GM21786 (cell line): ENCODE results near the gene ZNF620.
A peak's percentile ranks its signal among the peaks of the same experiment; 100 is the strongest.
"Not testable (repeated sequence)": the region's sequence is repeated elsewhere in the genome, so short reads cannot be mapped to it uniquely, and the experiment has no call there.

Experiments used
- ATAC-seq: cut with Tn5 transposase; IDR thresholded peaks from one replicate; pipeline ENCODE4 v1.9.1; 2021; ENCODE audit not compliant: unreplicated experiment

ZNF620 gene

DNA sequence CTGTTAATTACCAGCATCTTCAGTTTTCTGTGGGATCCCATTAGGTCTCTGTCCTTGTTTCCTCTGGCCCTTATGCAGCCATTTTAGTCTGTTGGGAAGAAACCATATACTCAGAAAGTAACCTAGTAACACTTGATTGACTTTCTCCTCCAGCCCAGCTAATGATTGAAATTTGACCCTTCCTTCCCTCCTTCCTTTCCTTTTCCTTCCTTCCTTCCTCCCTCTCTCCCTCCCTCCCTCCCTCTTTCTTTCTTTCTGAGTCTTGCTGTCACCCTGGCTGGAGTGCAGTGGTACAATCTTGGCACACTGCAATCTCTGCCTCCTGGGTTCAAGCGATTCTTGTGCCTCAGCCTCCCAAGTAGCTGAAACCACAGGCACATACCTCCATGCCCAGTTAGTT is 5.9 kb upstream of the ZNF620 start:
- ATAC-seq = no peak

DNA sequence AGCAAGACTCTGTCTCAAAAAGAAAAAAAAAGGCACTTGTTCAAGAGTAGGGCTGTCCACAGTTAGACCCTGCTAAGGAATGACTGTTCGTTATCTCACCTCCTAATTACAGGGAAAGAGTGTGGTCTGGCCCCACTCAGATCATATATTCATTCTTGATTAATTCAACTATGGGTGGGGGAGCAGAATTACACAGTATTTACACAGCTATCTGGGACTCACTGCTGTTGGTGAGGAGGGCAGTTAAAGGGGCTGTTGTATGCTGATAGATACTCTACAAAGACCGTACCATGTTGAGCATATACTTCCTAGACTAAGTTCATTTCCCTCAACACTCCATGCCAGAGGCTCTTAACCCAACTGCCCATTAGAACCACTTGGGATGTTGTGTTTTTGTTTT is 3.8 kb upstream of the ZNF620 start:
- no peak for ATAC-seq

DNA sequence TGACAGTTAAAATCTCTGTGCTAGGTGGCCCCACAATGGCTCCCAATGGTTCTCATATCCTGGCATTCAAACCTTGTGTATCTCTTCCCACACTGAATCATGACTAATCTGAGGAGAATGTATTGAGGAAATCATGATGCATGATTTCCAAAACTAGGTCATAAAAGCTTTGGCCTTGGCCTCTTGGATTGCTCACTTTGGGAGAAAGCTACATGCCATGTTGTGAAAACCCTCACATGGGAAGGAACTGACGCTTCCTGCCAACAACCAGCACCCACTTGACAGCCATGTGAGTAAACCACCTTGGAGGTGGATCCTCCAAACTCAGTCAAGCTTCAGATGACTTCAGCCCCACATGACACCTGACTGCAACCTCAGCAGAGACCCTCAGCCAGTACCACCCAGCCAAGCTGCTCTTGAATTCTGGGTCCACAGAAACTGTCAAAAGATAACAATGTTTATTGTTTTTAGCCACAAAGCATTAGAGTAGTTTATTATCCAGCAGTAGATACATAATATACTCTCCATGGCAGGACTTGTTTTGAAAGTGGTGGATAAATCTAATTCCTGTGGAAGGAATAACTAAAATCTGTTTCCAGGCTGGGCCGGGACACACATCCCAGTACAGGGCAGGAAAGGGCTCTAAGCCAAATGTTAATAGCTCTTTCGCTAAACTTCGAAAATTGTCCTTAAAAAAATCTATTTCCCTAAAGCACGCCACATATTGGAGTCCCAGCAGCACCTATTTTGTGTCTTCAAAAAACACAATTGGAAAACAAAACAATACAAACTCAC is 1.0 kb upstream of the ZNF620 start:
- no peak for ATAC-seq

DNA sequence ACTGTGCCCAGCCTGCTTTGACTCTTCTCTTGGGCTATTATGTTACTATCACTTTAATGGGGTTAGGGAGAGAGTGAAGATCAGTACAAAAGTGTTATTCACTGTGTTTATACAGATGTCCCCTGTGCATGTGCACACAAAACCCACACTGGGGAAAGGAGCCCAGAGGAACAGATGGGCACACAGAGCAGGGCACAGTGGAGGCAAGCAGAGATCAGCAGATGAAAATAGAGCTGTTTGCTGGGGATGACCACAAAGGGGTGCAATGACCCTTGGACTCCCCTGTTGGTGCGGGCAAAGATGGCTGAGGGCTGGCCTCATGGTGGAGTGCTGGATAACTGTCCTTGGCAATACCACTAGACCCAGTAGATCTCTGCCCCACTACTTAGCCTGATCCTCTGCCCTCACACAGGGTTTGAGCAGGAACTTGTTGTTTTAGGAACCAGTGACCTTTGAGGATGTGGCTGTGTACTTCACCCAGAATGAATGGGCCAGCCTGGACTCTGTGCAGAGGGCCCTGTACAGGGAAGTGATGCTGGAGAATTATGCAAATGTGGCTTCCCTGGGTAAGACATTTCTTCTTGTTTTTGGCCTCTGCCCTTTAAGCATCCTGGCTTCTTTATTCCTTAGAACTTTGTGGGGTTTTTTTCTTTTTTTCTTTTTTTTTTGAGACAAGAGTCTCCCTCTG is 5.3 kb downstream of the ZNF620 start:
- ATAC-seq = no peak

DNA sequence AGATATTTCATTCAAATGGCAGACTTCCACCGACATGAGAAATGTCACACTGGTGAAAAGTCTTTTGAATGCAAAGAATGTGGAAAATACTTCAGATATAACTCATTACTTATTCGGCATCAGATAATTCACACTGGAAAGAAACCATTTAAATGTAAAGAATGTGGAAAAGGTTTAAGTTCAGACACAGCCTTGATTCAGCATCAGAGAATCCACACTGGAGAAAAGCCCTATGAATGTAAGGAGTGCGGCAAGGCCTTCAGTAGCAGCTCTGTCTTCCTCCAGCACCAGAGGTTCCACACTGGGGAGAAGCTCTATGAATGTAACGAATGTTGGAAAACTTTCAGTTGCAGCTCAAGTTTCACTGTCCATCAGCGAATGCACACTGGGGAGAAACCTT is 10.4 kb downstream of the ZNF620 start:
- no peak for ATAC-seq

DNA sequence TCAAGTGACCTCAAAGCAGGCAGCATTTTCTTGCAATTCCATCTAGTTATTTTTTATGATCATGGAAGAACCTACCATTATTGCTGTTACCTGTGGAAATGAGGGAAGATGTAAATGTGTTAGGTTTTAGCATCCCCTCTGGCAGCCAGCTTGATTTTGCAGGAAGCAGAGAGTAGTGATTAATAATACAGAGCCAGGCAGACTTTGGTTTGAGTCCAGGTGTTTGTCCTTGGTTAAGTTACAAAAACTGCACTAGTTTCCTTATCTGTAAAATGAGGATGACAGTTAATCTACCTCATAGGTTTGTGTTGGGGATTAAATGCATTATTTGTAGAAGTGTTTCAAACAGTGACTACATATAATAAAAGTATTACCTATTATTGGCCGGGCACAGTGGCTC is 12.2 kb downstream of the ZNF620 start:
- ATAC-seq = no peak

DNA sequence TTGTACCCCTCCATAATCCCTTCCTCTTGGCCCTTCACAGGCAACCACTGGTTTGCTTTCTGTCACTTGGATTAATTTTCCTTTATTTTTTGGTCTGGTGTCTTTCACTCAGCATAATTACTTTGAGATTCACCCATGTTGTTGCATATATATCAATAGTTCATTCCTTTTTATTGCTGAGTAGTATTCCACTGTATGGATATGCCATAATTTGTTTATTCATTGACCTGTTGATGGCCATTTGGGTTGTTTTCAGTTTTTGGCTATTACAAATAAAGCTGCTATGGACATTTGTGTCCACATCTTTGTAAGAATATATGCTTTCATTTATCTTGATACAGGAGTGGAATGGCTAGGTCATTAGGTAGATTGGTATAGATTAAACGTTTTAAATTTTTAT is 13.0 kb downstream of the ZNF620 start:
- ATAC-seq = no peak

DNA sequence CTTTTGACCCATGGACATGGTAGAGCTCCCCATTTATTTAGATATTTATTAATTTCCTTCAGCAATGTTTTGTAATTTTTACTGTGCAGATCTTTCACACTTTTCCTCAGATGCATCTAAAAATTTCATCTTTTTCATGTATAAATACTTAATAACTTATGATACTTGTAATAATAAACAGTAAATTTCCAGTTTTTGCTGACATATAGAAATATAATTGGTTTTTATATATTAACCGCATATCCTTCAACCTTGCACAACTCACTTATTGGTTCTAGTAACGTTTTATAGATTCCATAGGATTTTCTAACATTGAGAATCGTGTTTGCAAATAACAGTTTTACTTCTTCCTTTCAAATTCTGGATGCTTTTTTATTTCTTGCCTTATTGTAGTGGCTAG is 15.4 kb downstream of the ZNF620 start:
- ATAC-seq = no peak

DNA sequence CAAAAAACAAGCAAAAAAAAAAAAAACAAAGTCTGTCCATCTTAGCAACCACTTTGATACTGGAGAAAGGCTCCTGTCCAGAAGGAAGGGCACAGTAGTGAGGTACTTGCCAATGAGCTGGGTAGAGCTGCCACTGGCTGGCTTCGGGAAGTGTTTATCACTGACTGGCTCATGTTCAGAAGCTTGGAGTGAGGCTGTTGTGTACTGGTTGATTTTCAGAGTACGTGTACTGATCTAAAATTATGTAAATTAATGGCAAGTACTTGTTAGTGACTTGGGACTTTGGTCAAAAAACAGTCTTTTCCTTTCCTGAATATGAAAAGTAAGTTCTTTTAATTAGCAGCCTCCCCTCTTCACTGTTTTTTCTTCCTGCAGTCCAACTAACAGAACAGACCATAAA is 17.9 kb downstream of the ZNF620 start:
- ATAC-seq = no peak

DNA sequence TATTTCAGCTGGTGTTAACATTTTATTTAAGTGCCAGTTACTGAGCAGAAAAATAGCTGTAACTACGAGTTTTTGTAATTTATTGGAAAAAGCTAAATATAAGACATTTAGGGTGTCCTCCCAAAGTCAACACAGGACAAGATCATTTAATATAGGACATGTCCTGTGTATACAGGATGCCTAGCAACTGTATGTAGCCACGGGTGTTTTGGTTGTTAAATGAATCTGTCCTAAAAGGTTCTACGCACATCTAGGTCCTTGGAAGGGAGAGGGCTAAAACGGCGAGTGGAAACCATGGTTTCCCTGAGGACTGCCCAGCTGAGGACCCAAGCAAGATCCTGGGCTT is 18.4 kb downstream of the ZNF620 start:
- ATAC-seq = peak; percentile 9

DNA sequence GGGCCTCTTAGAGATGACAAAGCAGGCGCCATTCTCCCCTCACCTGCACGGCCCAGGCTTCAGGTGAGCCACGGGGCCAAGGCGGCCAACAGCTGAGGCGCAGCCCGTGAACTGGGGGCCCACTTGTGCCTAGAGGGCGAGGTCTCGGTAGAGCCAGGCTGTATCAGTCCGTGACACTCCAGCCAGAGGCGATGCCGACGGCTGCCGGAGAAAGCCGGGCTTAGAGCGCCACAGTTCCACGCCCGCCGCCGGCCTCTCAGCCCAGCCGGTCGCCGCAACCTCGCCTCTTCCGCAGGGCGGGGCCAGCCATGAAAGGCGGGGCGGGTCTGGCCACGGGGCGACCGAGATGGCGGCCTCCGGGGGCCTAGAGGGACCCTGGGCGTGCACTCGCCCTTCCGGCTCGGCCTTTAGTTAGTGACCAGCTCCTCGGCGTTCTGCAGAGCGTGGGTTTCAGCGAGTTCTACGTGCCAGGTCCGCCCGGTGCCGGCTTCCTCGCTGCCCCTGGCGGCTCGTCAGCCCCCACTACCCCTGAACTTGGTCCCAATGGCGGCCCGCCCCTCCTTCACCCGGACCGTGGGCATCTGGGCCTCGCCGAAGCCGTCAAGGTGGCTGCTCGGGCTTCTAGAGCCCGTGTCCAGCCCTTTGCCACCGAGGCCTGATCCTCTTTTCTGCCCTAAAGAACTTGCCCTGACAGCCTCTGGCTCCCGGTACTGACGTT is 18.9 kb downstream of the ZNF620 start, which contains the start of gene ZNF621:
ZNF621 (plus strand) TSS at position 393 of the 718 bp plus-strand sequence. CDS start 881 bp downstream, outside the sequence.
- ATAC-seq = peak; percentile 96

DNA sequence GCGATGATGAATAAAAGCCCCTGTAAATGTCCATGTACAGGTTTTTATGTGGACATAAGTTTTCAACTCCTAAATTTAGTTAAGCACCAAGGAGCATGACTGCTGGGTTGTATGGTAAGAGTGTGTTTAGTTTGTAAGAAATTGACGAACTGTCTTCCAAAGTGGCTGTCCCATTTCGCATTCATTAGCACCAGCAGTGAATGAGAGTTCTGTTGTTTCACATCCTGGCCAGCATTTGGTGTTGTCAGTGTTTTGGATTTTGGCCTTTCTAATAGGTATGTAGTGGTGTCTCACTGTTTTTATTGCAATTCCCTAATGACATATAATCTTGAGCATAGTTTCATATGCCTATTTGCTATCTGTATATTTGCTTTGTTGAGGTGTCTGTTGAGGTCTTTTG is 22.6 kb downstream of the ZNF620 start:
- ATAC-seq = no peak

DNA sequence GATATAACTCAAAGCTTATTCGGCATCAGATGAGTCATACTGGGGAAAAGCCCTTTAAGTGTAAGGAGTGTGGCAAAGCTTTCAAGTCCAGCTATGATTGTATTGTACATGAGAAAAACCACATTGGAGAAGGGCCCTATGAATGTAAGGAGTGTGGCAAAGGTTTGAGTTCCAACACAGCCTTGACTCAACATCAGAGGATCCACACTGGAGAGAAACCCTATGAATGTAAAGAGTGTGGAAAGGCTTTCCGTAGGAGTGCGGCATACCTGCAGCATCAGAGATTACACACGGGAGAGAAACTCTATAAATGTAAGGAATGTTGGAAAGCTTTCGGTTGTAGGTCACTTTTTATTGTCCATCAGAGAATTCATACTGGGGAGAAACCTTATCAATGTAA is 26.4 kb downstream of the ZNF620 start:
- no peak for ATAC-seq

DNA sequence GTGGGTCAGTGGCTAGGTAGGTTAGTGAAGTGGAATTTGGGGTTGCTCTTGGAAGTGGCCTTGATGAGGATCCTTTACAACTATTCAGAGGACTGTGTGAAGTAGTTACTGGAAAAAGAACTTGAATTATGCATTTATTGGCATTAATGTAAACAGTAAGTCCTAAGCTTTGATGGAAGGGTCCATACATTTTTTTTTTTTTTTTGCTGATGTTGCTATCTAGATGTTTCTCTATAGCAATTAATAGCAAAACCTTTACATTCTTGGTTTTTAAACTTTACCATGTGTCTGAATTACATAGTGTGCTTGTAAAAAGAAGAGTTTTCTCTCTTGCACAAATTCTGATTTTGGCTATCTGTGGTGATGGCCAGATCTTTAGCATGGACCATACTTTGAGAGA is 28.4 kb downstream of the ZNF620 start:
- no peak for ATAC-seq

DNA sequence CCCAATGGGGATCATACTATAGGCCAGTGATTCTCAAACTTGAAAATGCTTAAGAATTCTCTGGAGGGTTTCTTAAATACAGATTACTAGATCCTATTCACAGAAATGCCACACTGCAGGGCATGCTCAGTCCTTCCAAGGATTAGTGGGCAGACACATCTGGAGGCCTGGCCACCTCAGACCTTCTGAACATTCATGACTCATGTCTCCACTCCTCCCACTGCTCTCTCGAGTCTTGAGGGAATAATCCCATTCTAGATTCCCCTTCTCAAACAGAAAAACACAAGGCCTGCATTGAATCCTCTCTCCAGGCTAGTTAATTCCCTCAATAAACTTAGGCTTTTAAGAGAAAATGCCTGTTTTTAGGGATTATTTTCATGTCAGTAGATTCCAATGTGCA is 41.0 kb downstream of the ZNF620 start:
- ATAC-seq = no peak

DNA sequence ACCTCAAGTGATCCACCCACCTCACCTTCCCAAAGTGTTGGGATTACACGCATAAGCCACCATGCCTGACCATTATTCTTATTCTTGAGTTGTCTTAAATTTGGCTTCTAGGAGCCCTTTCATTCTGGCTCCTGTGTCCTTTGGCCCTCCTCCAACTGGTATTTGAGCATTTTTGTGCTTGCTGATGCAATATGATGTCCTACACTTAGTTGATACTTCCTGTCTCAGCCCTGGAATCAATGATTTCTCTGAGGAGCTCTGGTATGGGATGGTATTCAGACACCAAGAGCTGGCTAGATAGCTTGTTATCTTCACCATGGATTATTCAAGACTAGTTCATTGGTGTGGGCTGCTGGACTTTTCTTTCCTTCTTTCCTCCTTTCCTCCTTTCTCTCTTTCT is 44.3 kb downstream of the ZNF620 start:
- ATAC-seq = no peak

DNA sequence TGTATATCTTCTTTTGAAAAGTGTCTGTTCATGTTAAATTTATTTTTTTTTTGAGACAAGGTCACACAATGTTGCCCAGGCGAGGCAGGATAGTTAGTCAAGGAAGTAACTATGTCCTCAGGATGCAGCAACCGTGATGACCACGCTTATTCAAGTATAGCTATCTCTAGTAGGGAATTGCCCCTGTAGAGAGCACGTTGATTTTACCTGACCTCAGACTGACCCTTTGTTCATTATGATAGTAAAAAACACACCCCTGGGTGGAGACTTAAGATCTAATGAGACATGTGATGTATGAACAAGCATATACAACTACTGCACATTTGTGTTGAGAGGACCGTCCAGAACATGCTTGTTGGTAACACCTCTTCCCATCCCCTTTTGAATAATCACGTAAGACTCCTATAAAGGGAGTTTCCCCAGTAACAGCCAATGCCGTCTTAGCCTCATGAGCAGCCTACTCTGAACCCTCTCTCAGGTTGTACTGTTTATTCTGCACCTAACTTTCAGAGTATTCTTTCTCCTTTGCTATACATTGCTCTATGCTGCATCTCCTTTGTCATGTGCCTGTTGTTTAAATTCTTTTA is 51.8 kb downstream of the ZNF620 start:
- no peak for ATAC-seq

DNA sequence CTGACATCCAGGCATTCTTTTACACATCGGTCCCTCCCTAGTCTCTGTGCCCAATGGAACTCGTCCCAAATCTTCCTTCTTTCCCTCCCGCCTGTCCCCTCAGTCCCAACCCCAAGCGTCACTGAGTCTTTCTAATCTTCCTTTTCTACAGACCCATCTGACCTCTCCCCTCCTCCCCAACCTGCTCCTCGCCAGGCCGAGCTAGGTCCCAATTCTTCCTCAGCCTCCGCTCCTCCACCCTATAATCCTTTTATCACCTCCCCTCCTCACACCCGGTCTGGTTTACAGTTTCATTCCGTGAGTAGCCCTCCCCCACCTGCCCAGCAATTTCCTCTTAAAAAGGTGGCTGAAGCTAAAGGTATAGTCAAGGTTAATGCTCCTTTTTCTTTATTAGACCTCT is 56.6 kb downstream of the ZNF620 start:
- ATAC-seq = not testable (repeated sequence)

DNA sequence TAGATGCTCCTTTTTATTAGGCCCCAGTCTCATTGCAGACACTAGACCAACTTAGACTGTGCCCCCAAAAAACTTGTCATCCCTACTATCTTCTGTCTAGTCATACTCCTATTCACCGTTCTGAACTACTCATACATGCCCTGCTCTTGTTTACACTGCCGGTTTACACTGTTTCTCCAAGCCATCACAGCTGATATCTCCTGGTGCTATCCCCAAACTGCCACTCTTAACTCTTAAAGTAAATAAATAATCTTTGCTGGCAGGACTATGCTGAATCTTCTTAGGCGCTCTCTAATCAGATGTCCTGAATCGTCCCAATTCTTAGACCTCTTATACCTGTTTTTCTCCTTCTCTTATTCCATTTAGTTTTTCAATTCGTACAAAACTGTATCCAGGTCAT is 59.8 kb downstream of the ZNF620 start:
- not testable (repeated sequence) for ATAC-seq

DNA sequence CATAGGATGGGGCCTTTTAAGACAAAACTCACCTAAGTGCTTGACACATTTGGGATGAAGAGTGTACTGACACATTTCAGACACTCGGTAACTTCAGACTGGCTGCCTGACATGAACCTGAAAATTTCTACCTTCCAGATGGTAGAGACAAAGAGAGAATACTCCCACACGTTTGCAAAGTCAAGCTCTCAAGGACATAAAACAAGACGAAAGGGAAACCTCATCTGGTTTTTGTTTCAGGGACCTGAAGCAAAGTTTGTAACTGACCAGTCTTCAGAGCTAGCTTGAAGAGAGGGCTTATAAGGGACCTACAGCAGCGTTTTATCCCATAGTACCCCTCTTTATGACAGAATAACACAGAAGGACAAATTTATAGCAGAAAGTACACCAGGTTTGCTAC is 60.9 kb downstream of the ZNF620 start:
- ATAC-seq = no peak
